ENCODE data around the gene PRKN.

The PRKN gene

GRCh38 chr6:162325051-162325450, 402.5 kb downstream of the PRKN start:
- no peak for TF ChIP-seq CTCF (IDR thresholded peaks at IDR 0.05)
- TF ChIP-seq ZFX (IDR thresholded peaks at IDR 0.05; ENCODE audit: borderline replicate concordance): no peak
- H3K27ac ChIP-seq: no peak overlapping the region

- TF ChIP-seq ZFX (IDR thresholded peaks at IDR 0.05; ENCODE audit: borderline replicate concordance) (no peak), CTCF (IDR thresholded peaks at IDR 0.05) (no peak)
- H3K27ac ChIP-seq: no peak overlapping the region
Observed at GRCh38 chr6:162315291-162315690, 412.3 kb downstream of the PRKN start.

GRCh38 chr6:162313922-162314660, 413.5 kb downstream of the PRKN start:
- no peak overlapping the region for H3K27ac ChIP-seq
- no peak for TF ChIP-seq CTCF (IDR thresholded peaks at IDR 0.05)
- no peak for TF ChIP-seq ZFX (IDR thresholded peaks at IDR 0.05; ENCODE audit: borderline replicate concordance)

- no peak for TF ChIP-seq ZFX (IDR thresholded peaks at IDR 0.05; ENCODE audit: borderline replicate concordance)
- TF ChIP-seq CTCF (IDR thresholded peaks at IDR 0.05): no peak
- H3K27ac ChIP-seq: no peak overlapping the region
Observed at GRCh38 chr6:162307865-162308264, 419.7 kb downstream of the PRKN start.

GRCh38 chr6:162306616-162307015, 420.9 kb downstream of the PRKN start:
- TF ChIP-seq ZFX (IDR thresholded peaks at IDR 0.05; ENCODE audit: borderline replicate concordance) (no peak), CTCF (IDR thresholded peaks at IDR 0.05) (no peak)
- no peak overlapping the region for H3K27ac ChIP-seq

- H3K27ac ChIP-seq: no peak overlapping the region
- TF ChIP-seq ZFX (IDR thresholded peaks at IDR 0.05; ENCODE audit: borderline replicate concordance) (no peak), CTCF (IDR thresholded peaks at IDR 0.05) (no peak)
Observed at GRCh38 chr6:162301128-162301527, 426.4 kb downstream of the PRKN start.

GRCh38 chr6:162294029-162294428, 433.5 kb downstream of the PRKN start:
- no peak overlapping the region for H3K27ac ChIP-seq
- no peak for TF ChIP-seq ZFX (IDR thresholded peaks at IDR 0.05; ENCODE audit: borderline replicate concordance)
- no peak for TF ChIP-seq CTCF (IDR thresholded peaks at IDR 0.05)

Measured in 22Rv1 (cell line).